HG02623 (cell line): ENCODE data around the gene ASGR1.

Experiments
- ATAC-seq: cut with Tn5 transposase; IDR thresholded peaks from one replicate; pipeline ENCODE4 v1.9.1; 2021; ENCODE audit warnings: moderate library complexity; ENCODE audit not compliant: unreplicated experiment

ASGR1 gene

DNA sequence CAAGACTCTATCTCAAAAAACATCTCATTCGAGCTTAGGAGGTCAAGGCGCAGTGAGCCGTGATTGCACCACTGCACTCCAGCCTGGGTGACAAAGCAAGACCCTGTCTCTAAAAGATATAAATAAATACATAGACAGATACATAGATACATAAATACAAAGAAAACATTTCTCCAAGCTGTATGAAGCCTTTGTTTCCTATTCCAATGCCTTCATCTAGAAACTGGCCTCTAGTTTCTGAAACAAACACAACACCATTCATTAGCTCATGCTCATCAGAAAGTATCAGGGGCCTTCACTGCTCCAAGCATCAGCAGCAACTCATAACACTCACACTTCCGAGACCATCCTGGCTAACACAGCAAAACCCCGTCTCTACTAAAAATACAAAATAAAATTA is 54.2 kb downstream of the ASGR1 start:
- no peak for ATAC-seq

DNA sequence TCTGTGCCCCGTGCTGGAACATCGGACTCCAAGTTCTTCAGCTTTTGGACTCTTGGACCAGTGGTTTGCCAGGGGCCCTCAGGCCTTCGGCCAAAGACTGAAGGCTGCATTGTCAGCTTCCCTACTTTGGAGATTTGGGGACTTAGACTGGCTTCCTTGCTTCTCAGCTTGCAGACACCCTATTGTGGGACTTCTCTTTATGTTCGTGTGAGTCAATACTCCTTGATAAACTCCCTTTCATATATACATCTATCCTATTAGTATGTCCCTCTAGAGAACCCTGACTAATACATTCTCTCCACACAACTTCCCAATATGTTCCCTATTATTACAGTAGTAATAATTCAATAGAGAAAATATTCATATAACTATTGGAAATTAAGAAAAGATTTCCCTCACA is 55.3 kb downstream of the ASGR1 start:
- no peak for ATAC-seq
